Uterus (tissue), 4 donors: ENCODE data around the gene APC. TPM values are rescaled to one million over a fixed set of nuclear protein-coding genes. Genes with fewer than 3 reads are reported as not detected.

Experiments used
- DNase-seq, 2 donors: peaks; one replicate each; pipeline ENCODE4 v3.0.0-alpha.2; 2019 to 2020
- H3K27ac ChIP-seq, 2 donors: fragments of 200-600 bp; sonication (generic); 1 replicate in 1 of 2; 2 replicates in 1 of 2; pipeline ENCODE4 v1.5.1; 2016 to 2018
- H3K27me3 ChIP-seq, 2 donors: fragments of 200-600 bp; sonication (generic); one replicate each; pipeline ENCODE4 v1.5.1; 2018 to 2019; ENCODE audit warnings: control low read depth in 1 of 2
- H3K36me3 ChIP-seq, 2 donors: fragments of 200-600 bp; sonication (generic); one replicate each; pipeline ENCODE4 v1.5.1; 2019; ENCODE audit warnings: control low read depth in 1 of 2
- H3K4me1 ChIP-seq, 2 donors: fragments of 200-600 bp; sonication (generic); one replicate each; pipeline ENCODE4 v1.5.1; 2018 to 2019; ENCODE audit warnings: control low read depth in 1 of 2
- H3K4me3 ChIP-seq, 2 donors: fragments of 200-600 bp; sonication (generic); 1 replicate in 1 of 2; 2 replicates in 1 of 2; pipeline ENCODE4 v1.5.1; 2018 to 2019; ENCODE audit warnings: mild to moderate bottlenecking in 1 of 2
- H3K9me3 ChIP-seq, 2 donors: fragments of 200-600 bp; sonication (generic); one replicate each; pipeline ENCODE4 v1.5.1; 2019; ENCODE audit warnings: control low read depth in 1 of 2
- POLR2A ChIP-seq, 2 donors: fragments of 450-650 bp; IDR thresholded peaks; one replicate each; pipeline ENCODE4 v1.6.1; 2016; ENCODE audit warnings: antibody characterized with exemption in 2 of 2, mild to moderate bottlenecking in 1 of 2, moderate library complexity in 1 of 2
- intact Hi-C: fragments of 100-400 bp; cut with DNase I; formaldehyde crosslinking; loops from one replicate; pipeline ENCODE4 v1.15.1; 2023; ENCODE audit warnings: low total_unique reads
- total RNA-seq, 4 donors: library from RNA; depleted of rRNA in 3 of 4; stranded (reverse); fragments of >200 nt in 3 of 4; gene quantifications; one replicate each; pipeline versions ENCODE4 v1.1.0 to v1.2.4, GENCODE V29; 2014 to 2023
- TF ChIP-seq, protein P1 (sequence below), 4 experiments: fragments of 200-600 bp in 2 of 4; fragments of 450-650 bp in 2 of 4; sonication (generic) in 2 of 4; IDR thresholded peaks; one replicate each; pipeline ENCODE4 v1.5.1; 2016 to 2019; ENCODE audit warnings: antibody characterized with exemption in 4 of 4, mild to moderate bottlenecking in 2 of 4, moderate library complexity in 1 of 4
- donor health status: DM: yes; HTN: yes; CAD: no.

The APC gene
- total RNA-seq, 4 donors from 2014 or later = 45.4 to 132 (median 91.7) TPM

DNA sequence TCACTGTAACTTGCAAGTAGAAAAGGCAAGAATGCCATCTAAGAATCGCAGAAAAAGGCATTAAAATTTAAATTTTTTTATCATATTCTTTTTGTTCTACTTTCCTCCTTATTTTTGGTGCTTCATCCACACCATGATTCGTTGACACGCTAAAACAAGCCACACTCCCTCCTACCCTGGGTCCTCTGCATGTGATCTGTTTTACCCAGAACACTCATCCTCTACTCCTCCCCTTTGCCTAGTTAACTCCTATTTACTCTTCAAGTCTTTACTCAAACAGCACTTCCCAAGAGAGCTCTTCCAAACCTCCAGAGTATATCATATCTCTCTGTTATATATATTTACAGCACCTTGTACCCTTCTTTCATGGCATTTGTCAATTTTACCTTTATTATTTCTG, 62.0 kb downstream of the APC start:
- DNase-seq = no peak
- Histone ChIP-seq H3K9me3 (no peaks in the 10 kb centered on the region), H3K4me1 (no peaks in the 10 kb centered on the region), H3K27me3 (no peaks in the 10 kb centered on the region), H3K4me3 (no peak overlapping the region), H3K27ac (no peak overlapping the region), H3K36me3 (no peaks in the 10 kb centered on the region)
- intact Hi-C loops = no loop called here
- TF ChIP-seq, protein P1, sequence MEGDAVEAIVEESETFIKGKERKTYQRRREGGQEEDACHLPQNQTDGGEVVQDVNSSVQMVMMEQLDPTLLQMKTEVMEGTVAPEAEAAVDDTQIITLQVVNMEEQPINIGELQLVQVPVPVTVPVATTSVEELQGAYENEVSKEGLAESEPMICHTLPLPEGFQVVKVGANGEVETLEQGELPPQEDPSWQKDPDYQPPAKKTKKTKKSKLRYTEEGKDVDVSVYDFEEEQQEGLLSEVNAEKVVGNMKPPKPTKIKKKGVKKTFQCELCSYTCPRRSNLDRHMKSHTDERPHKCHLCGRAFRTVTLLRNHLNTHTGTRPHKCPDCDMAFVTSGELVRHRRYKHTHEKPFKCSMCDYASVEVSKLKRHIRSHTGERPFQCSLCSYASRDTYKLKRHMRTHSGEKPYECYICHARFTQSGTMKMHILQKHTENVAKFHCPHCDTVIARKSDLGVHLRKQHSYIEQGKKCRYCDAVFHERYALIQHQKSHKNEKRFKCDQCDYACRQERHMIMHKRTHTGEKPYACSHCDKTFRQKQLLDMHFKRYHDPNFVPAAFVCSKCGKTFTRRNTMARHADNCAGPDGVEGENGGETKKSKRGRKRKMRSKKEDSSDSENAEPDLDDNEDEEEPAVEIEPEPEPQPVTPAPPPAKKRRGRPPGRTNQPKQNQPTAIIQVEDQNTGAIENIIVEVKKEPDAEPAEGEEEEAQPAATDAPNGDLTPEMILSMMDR (IDR thresholded peaks at IDR 0.05) = no peak
- no peak for TF ChIP-seq POLR2A (IDR thresholded peaks at IDR 0.05)

DNA sequence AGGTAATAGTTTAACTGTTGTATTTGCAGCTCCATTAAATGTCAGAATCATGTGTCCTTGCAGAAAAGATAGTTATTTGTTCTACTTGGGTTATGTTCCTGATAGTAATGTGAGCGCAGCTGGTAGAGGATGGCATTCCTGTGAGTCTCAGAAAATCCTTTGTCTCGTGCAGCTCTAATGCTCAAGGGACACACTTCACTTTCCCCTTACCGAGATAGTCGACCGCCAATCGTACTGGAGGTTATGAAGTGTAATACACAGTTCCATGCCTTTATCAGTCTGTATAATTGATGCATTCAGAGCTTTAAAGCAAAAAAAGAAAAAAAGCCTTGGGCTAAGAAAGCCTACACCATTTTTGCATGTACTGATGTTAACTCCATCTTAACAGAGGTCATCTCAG, 63.2 kb downstream of the APC start:
- Histone ChIP-seq H3K36me3 (no peaks in the 10 kb centered on the region), H3K27me3 (no peaks in the 10 kb centered on the region), H3K9me3 (no peaks in the 10 kb centered on the region), H3K4me1 (no peaks in the 10 kb centered on the region), H3K4me3 (no peak overlapping the region), H3K27ac (no peak overlapping the region)
- TF ChIP-seq, protein P1 (IDR thresholded peaks at IDR 0.05) = no peak
- no peak for TF ChIP-seq POLR2A (IDR thresholded peaks at IDR 0.05)
- intact Hi-C loops = no loop called here
- DNase-seq = no peak

DNA sequence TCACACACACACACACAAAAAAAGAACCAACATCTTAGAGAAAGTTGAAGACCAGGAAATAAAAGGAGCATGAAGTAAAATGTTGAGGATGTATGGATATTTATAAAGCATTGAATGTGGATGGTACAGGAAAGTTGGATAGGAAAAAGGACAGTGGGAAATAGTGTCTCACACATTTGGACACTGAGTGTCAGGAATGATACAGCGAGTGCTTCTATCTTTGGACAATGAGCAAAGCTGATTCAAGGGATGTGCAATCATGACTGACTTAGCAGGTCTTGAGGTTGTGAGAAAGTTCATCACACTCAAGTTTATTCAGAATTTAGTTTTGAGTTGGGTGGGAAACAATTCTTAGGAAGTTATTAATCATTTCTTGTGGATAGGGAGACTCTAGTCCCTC, 73.3 kb downstream of the APC start:
- Histone ChIP-seq H3K27ac (no peak overlapping the region), H3K4me1 (no peaks in the 10 kb centered on the region), H3K27me3 (no peaks in the 10 kb centered on the region), H3K36me3 (no peaks in the 10 kb centered on the region), H3K9me3 (no peaks in the 10 kb centered on the region), H3K4me3 (no peak overlapping the region)
- no peak for DNase-seq
- TF ChIP-seq, protein P1 (IDR thresholded peaks at IDR 0.05) = no peak
- TF ChIP-seq POLR2A (IDR thresholded peaks at IDR 0.05) = no peak
- intact Hi-C loops = no loop called here

DNA sequence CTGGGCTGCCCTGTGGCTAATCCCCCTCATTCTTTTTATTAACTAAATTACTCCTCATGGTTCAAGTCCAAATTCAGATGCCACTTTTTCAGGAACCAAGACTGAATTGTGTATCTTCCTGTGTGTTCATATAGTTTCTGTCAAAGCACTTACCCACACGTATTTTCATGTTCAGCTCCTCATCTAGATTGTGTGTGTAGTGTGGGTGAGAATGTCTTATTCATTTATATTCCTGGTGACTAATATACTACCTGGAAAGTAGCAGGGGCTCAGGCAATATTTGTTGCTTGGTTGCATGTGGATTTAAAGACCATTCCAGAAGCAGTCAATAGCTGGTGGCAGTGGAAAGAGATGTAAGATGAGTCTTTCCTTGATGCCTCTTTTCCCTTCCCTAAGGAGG, 74.9 kb downstream of the APC start:
- Histone ChIP-seq H3K4me3 (no peak overlapping the region), H3K27me3 (no peaks in the 10 kb centered on the region), H3K9me3 (no peaks in the 10 kb centered on the region), H3K27ac (no peak overlapping the region), H3K4me1 (no peaks in the 10 kb centered on the region), H3K36me3 (no peaks in the 10 kb centered on the region)
- no peak for DNase-seq
- TF ChIP-seq POLR2A (IDR thresholded peaks at IDR 0.05) = no peak
- TF ChIP-seq, protein P1 (IDR thresholded peaks at IDR 0.05) = no peak
- intact Hi-C loops = no loop called here

DNA sequence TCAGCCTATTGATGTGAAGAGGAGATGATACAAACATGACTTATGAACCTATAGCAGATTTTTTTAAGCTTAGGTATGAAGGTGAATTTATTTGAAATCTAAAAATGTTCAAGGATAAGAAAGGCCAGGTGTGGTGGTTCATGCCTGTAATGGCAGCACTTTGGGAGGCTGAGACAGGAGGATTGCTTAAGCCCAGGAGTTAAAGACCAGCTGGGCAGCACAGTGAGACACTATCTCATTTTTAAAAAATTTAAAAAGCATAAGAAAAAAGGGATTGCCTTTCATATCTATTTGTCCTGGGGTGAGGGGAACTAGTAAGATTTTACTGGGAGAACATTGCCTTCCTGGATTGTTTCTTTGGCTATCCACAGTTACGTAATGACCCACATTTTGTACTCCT, 82.6 kb downstream of the APC start:
- no peak overlapping the region for H3K4me3 ChIP-seq
- no peak for DNase-seq
- intact Hi-C loops = no loop called here
- H3K27ac ChIP-seq = no peak overlapping the region
- no peaks in the 10 kb centered on the region for H3K36me3 ChIP-seq
- no peaks in the 10 kb centered on the region for H3K27me3 ChIP-seq
- no peaks in the 10 kb centered on the region for H3K4me1 ChIP-seq
- no peak for TF ChIP-seq POLR2A (IDR thresholded peaks at IDR 0.05)
- TF ChIP-seq, protein P1 (IDR thresholded peaks at IDR 0.05) = no peak
- no peaks in the 10 kb centered on the region for H3K9me3 ChIP-seq
